ENCODE data around the gene GPRC5A. TPM values are rescaled to one million over a fixed set of nuclear protein-coding genes. Genes with fewer than 3 reads are reported as not detected.

Gene GPRC5A
- total and polyA plus RNA-seq, 2 of the 13 experiments (the other 11 are each of a cell fraction or from before 2014, with no cell fraction given) = 0.27 to 3.0 TPM

MicroRNAs within 50 kb of the gene (microRNA counts, 767-probe panel; counts per million panel counts)
- microRNA hsa-miR-614 = not detected

Other genes with a start within 250 kb of the GPRC5A start
- 1.2 and 1.4 TPM in 2 replicates for gene GPR19, start 195.4 kb upstream of the GPRC5A start, total RNA-seq (2016; rRNA removed; fragmentation: Illumina TruSeq; extraction: Trizol)
- gene GPR19, start 195.4 kb upstream of the GPRC5A start, polyA plus RNA-seq (2011; rRNA removed) = 1.5 and 2.0 TPM in 2 replicates
- gene CDKN1B, start 174.2 kb upstream of the GPRC5A start, total RNA-seq (2016; rRNA removed; fragmentation: Illumina TruSeq; extraction: Trizol) = 37.2 and 39.6 TPM in 2 replicates
- 18.8 and 20.1 TPM in 2 replicates for gene CDKN1B, start 174.2 kb upstream of the GPRC5A start, polyA plus RNA-seq (2011; rRNA removed)
- gene APOLD1, start 105.9 kb upstream of the GPRC5A start, total RNA-seq (2016; rRNA removed; fragmentation: Illumina TruSeq; extraction: Trizol) = 0.20 TPM in 1 of 2 replicates, not detected in the other
- 0.16 and 0.84 TPM in 2 replicates for gene APOLD1, start 105.9 kb upstream of the GPRC5A start, polyA plus RNA-seq (2011; rRNA removed)
- 78.7 and 101 TPM in 2 replicates for gene DDX47, start 78.2 kb upstream of the GPRC5A start, total RNA-seq (2016; rRNA removed; fragmentation: Illumina TruSeq; extraction: Trizol)
- gene DDX47, start 78.2 kb upstream of the GPRC5A start, polyA plus RNA-seq (2011; rRNA removed) = 37.3 and 48.5 TPM in 2 replicates
- gene GPRC5D, start 60.6 kb downstream of the GPRC5A start, total RNA-seq (2016; rRNA removed; fragmentation: Illumina TruSeq; extraction: Trizol) = not detected in 2 replicates
- not detected in 2 replicates for gene GPRC5D, start 60.6 kb downstream of the GPRC5A start, polyA plus RNA-seq (2011; rRNA removed)
- gene HEBP1, start 108.7 kb downstream of the GPRC5A start, total RNA-seq (2016; rRNA removed; fragmentation: Illumina TruSeq; extraction: Trizol) = 7.8 and 19.0 TPM in 2 replicates
- 9.4 and 11.0 TPM in 2 replicates for gene HEBP1, start 108.7 kb downstream of the GPRC5A start, polyA plus RNA-seq (2011; rRNA removed)
- gene FAM234B, start 152.8 kb downstream of the GPRC5A start, total RNA-seq (2016; rRNA removed; fragmentation: Illumina TruSeq; extraction: Trizol) = 4.2 and 7.8 TPM in 2 replicates
- gene FAM234B, start 152.8 kb downstream of the GPRC5A start, polyA plus RNA-seq (2011; rRNA removed) = 10.3 and 13.8 TPM in 2 replicates
- gene GSG1, start 212.1 kb downstream of the GPRC5A start, total RNA-seq (2016; rRNA removed; fragmentation: Illumina TruSeq; extraction: Trizol) = not detected in 2 replicates
- gene GSG1, start 212.1 kb downstream of the GPRC5A start, polyA plus RNA-seq (2011; rRNA removed) = not detected in 2 replicates